Ascending aorta (tissue), 2 donors: ENCODE results near the gene PTF1A. TPM values are rescaled to one million over a fixed set of nuclear protein-coding genes. Genes with fewer than 3 reads are reported as not detected.
"Not testable (repeated sequence)": the region's sequence is repeated elsewhere in the genome, so short reads cannot be mapped to it uniquely, and the experiment has no call there.

Source experiments
- DNase-seq, 2 donors: peaks; one replicate each; pipeline ENCODE4 v3.0.0-alpha.2; 2019; ENCODE audit warnings: low spot score in 2 of 2
- H3K27ac ChIP-seq, 2 donors: fragments of 200-600 bp; sonication (generic); one replicate each; pipeline ENCODE4 v1.5.1; 2016 to 2017; ENCODE audit warnings: mild to moderate bottlenecking in 1 of 2
- H3K27me3 ChIP-seq: fragments of 200-600 bp; sonication (generic); one replicate; pipeline ENCODE4 v1.5.1; 2017
- H3K36me3 ChIP-seq, 2 donors: fragments of 200-600 bp; sonication (generic); one replicate each; pipeline ENCODE4 v1.5.1; 2016
- H3K4me1 ChIP-seq, 2 donors: fragments of 200-600 bp; sonication (generic); one replicate each; pipeline ENCODE4 v1.5.1; 2016 to 2017; ENCODE audit warnings: mild to moderate bottlenecking in 1 of 2
- H3K4me3 ChIP-seq, 2 donors: fragments of 200-600 bp; sonication (generic); one replicate each; pipeline ENCODE4 v1.5.1; 2016 to 2017; ENCODE audit warnings: mild to moderate bottlenecking in 1 of 2
- H3K9me3 ChIP-seq, 2 donors: fragments of 200-600 bp; sonication (generic); one replicate each; pipeline ENCODE4 v1.5.1; 2016
- CTCF ChIP-seq, 3 experiments: fragments of 200-600 bp in 2 of 3; fragments of 450-650 bp in 1 of 3; sonication (generic) in 2 of 3; IDR thresholded peaks; one replicate each; pipeline ENCODE4 v1.5.1; 2016 to 2019; ENCODE audit warnings: antibody characterized with exemption in 3 of 3, mild to moderate bottlenecking in 1 of 3, moderate library complexity in 1 of 3
- intact Hi-C: fragments of 100-400 bp; cut with DNase I; formaldehyde crosslinking; loops from one replicate; pipeline ENCODE4 v1.15.1; 2023
- total RNA-seq: library from RNA; depleted of rRNA; stranded (reverse); fragments of >200 nt; gene quantifications from one replicate; pipeline ENCODE4 v1.1.0, GENCODE V29; 2016

The PTF1A gene
- total RNA-seq, 1 donor from 2014 or later = not detected

GRCh38 chr10:23230582-23230981 lies 38.5 kb downstream of the PTF1A start:
- no peaks in the 10 kb centered on the region for H3K4me1 ChIP-seq
- no peaks in the 10 kb centered on the region for H3K9me3 ChIP-seq
- no peak overlapping the region for H3K27ac ChIP-seq
- no peaks in the 10 kb centered on the region for H3K36me3 ChIP-seq
- DNase-seq = no peak
- no peak overlapping the region for H3K4me3 ChIP-seq
- intact Hi-C loops = no loop called here
- no peak for TF ChIP-seq CTCF (IDR thresholded peaks at IDR 0.05)
- no peaks in the 10 kb centered on the region for H3K27me3 ChIP-seq

- H3K9me3 ChIP-seq = peaks cover 0 to 4% of the 10 kb centered on the region in 2 donors
- intact Hi-C loops = no loop called here
- H3K4me3 ChIP-seq = no peak overlapping the region
- no peaks in the 10 kb centered on the region for H3K4me1 ChIP-seq
- DNase-seq = no peak
- no peak overlapping the region for H3K27ac ChIP-seq
- TF ChIP-seq CTCF (IDR thresholded peaks at IDR 0.05) = no peak
- H3K27me3 ChIP-seq = no peaks in the 10 kb centered on the region
- no peaks in the 10 kb centered on the region for H3K36me3 ChIP-seq
Measured at GRCh38 chr10:23238015-23238414, 45.9 kb downstream of the PTF1A start.

GRCh38 chr10:23241779-23242178 lies 49.7 kb downstream of the PTF1A start:
- intact Hi-C loops, H3K27ac ChIP-seq, H3K9me3 ChIP-seq, H3K4me3 ChIP-seq, DNase-seq, H3K36me3 ChIP-seq, H3K27me3 ChIP-seq, H3K4me1 ChIP-seq: not testable (repeated sequence)

Other genes with a start within 250 kb of the PTF1A start
- 38.0 TPM for gene MSRB2, start 96.7 kb upstream of the PTF1A start, total RNA-seq
- not detected for gene C10orf67, start 152.5 kb downstream of the PTF1A start, total RNA-seq
- 24.1 TPM for gene OTUD1, start 246.8 kb downstream of the PTF1A start, total RNA-seq